Colonic mucosa (tissue), 4 donors: Measurements from ENCODE around the gene PTPRM. TPM values are rescaled to one million over a fixed set of nuclear protein-coding genes. Genes with fewer than 3 reads are reported as not detected.

Source experiments
- DNase-seq: peaks from one replicate; pipeline ENCODE4 v3.0.0-alpha.2; 2020
- H3K27ac ChIP-seq: fragments of 200-600 bp; one replicate; pipeline ENCODE4 v1.8.0; 2021
- H3K27me3 ChIP-seq: fragments of 200-600 bp; one replicate; pipeline ENCODE4 v1.8.0; 2021
- H3K36me3 ChIP-seq: fragments of 200-600 bp; one replicate; pipeline ENCODE4 v1.8.0; 2021
- H3K4me1 ChIP-seq: fragments of 200-600 bp; one replicate; pipeline ENCODE4 v1.8.0; 2021; ENCODE audit warnings: mild to moderate bottlenecking
- H3K4me3 ChIP-seq: fragments of 200-600 bp; one replicate; pipeline ENCODE4 v1.8.0; 2021
- H3K9ac ChIP-seq, 2 donors: one replicate each; pipeline ENCODE4 v1.7.0; 2013; ENCODE audit warnings: control low read depth in 2 of 2, low read depth in 2 of 2, low read length in 2 of 2
- H3K9me3 ChIP-seq: fragments of 200-600 bp; one replicate; pipeline ENCODE4 v1.8.0; 2021
- intact Hi-C: fragments of 100-400 bp; cut with DNase I; formaldehyde crosslinking; loops from one replicate; pipeline ENCODE4 v1.14.1; 2022
- total RNA-seq, 2 donors: library from RNA; stranded (reverse); fragmentation: NEBNext Ultra II Directional in 1 of 2; extraction: Animal tissue kit (Norgen Biotek cat#: 25700) in 1 of 2; gene quantifications; one replicate each; pipeline ENCODE4 v1.2.1, GENCODE V29; 2021
- TF ChIP-seq, protein P1 (sequence below): fragments of 200-600 bp; IDR thresholded peaks from one replicate; pipeline ENCODE4 v1.8.0; 2022; ENCODE audit warnings: antibody characterized with exemption, mild to moderate bottlenecking
- donor health status: healthy.
- donor health status: DM: no; HTN: no; CAD: no.
- donor health status: DM: no; HTN: no; CAD: no.

The PTPRM gene
- total RNA-seq, 2 donors from 2014 or later, result 8.1 to 13.9 TPM

DNA sequence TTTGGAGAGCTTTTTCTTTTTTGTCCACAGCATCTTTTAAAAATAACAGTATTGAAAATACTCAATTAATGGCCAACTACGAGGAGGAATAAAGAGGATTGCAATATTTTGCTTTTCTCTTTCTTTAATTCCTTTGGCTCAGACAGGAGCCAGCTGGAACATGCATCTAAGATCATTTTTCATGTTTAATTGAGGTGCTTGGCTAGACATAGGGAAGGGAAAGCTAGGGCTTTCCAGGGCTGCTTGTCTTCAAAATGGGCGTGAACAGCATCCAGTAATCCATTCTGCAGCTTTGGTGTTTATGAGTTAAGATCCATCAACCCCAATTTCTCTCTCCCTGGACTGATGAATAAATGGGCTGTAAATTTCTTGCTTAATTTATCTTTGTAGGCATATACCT lies 323.0 kb downstream of the PTPRM start:
- Histone ChIP-seq H3K27me3 (no peaks in the 10 kb centered on the region), H3K36me3 (no peaks in the 10 kb centered on the region), H3K9me3 (no peaks in the 10 kb centered on the region), H3K4me3 (no peak overlapping the region), H3K27ac (no peak overlapping the region), H3K4me1 (no peaks in the 10 kb centered on the region), H3K9ac (no peak overlapping the region)
- intact Hi-C loops, result no loop called here
- DNase-seq, result no peak
- TF ChIP-seq, protein P1, sequence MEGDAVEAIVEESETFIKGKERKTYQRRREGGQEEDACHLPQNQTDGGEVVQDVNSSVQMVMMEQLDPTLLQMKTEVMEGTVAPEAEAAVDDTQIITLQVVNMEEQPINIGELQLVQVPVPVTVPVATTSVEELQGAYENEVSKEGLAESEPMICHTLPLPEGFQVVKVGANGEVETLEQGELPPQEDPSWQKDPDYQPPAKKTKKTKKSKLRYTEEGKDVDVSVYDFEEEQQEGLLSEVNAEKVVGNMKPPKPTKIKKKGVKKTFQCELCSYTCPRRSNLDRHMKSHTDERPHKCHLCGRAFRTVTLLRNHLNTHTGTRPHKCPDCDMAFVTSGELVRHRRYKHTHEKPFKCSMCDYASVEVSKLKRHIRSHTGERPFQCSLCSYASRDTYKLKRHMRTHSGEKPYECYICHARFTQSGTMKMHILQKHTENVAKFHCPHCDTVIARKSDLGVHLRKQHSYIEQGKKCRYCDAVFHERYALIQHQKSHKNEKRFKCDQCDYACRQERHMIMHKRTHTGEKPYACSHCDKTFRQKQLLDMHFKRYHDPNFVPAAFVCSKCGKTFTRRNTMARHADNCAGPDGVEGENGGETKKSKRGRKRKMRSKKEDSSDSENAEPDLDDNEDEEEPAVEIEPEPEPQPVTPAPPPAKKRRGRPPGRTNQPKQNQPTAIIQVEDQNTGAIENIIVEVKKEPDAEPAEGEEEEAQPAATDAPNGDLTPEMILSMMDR, result no peak

DNA sequence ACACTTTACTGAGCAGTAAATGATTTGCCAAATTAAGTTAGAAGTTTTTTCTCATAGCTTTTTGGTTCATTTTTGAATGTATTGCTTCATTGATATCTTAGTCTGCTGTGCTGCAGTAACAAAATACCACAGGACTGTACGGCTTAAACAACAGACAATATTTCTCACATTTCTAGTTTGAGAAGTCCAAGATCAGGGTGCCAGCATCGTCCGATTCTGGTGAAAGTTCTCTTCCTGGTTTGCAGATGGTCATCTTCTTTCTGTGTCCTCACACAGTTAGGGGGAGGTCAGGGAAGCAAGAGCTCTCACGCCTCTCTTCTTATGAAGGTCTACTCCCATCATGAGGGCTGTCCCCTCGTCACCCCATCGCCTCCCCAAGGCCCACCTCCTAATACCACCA lies 325.4 kb downstream of the PTPRM start:
- no peaks in the 10 kb centered on the region for H3K36me3 ChIP-seq
- TF ChIP-seq, protein P1, result no peak
- no peak overlapping the region for H3K9ac ChIP-seq
- no peak overlapping the region for H3K4me3 ChIP-seq
- intact Hi-C loops, result no loop called here
- no peaks in the 10 kb centered on the region for H3K9me3 ChIP-seq
- H3K4me1 ChIP-seq, result no peaks in the 10 kb centered on the region
- H3K27me3 ChIP-seq, result no peaks in the 10 kb centered on the region
- no peak for DNase-seq
- H3K27ac ChIP-seq, result no peak overlapping the region

DNA sequence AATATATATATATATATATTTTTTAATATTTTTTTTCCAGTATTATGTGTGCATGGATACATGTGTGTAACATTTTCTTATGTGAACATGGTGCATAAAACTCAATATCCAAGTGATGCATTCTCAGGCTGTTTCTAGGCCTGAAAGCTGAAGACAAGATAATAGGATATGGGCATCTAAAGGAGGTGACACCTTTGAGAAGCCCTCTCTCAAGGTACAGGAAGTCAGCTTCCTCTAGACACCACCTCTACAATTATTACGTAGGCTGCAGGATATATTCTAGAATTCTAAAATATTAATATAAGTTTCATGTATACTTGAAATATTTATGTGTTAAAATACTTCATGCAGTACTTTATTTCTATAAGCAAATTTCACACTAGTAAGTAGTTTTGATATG lies 327.5 kb downstream of the PTPRM start:
- TF ChIP-seq, protein P1, result no peak
- DNase-seq, result no peak
- H3K27me3 ChIP-seq, result no peaks in the 10 kb centered on the region
- no peaks in the 10 kb centered on the region for H3K4me1 ChIP-seq
- intact Hi-C loops, result no loop called here
- no peaks in the 10 kb centered on the region for H3K36me3 ChIP-seq
- H3K27ac ChIP-seq, result no peak overlapping the region
- no peak overlapping the region for H3K4me3 ChIP-seq
- no peaks in the 10 kb centered on the region for H3K9me3 ChIP-seq
- no peak overlapping the region for H3K9ac ChIP-seq

DNA sequence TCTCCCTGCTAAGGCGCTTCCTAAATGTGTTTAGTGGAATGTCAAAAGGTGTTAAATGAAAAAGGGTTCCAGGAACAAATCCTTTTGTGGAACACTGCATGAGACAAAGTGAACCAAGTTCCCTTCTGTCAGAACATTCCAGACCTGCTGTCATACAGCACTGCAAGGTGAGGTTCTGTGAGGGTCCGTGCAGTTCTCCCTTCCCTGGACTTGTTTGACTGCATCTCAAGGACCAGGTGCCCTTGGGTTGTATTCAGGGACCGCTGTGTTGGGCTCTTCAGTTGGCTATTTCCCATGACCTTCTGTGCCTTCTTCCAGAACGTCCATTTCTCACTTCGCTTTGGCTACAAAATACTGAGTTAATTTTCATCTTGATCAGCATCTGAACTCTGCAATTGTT lies 328.2 kb downstream of the PTPRM start:
- H3K36me3 ChIP-seq, result no peaks in the 10 kb centered on the region
- H3K9ac ChIP-seq, result no peak overlapping the region
- no peak overlapping the region for H3K27ac ChIP-seq
- H3K9me3 ChIP-seq, result no peaks in the 10 kb centered on the region
- H3K27me3 ChIP-seq, result no peaks in the 10 kb centered on the region
- H3K4me1 ChIP-seq, result no peaks in the 10 kb centered on the region
- intact Hi-C loops, result no loop called here
- no peak overlapping the region for H3K4me3 ChIP-seq
- TF ChIP-seq, protein P1, result no peak
- no peak for DNase-seq

DNA sequence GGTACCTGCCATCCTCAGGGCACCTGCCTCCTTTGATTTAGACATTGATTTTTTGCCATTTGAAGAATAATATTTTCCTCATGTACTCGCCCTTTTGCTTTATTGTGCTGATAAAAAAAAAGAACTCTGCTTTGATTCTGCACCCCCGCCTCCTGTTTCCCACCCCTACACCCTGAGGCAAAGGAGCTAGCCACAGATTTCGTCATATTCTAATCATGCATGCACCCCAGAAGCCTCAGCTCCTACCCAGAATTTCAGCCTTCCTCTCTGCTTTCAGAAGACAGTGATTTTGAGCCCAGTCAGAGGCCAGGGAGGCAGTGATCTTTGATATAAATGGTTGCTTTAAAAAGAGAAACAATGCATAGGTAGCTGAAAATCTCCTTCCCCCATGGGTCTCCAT lies 329.0 kb downstream of the PTPRM start:
- H3K9ac ChIP-seq, result no peak overlapping the region
- no peak overlapping the region for H3K4me3 ChIP-seq
- TF ChIP-seq, protein P1, result no peak
- intact Hi-C loops, result no loop called here
- H3K27ac ChIP-seq, result no peak overlapping the region
- H3K4me1 ChIP-seq, result no peaks in the 10 kb centered on the region
- H3K9me3 ChIP-seq, result no peaks in the 10 kb centered on the region
- H3K36me3 ChIP-seq, result no peaks in the 10 kb centered on the region
- DNase-seq, result no peak
- no peaks in the 10 kb centered on the region for H3K27me3 ChIP-seq
